Umbilical cord (tissue), 2 donors: ENCODE measurements around the gene AP1B1. TPM values are rescaled to one million over a fixed set of nuclear protein-coding genes. Genes with fewer than 3 reads are reported as not detected.
A peak's percentile ranks its signal among the peaks of the same experiment; 100 is the strongest.
"Not testable (repeated sequence)": the region's sequence is repeated elsewhere in the genome, so short reads cannot be mapped to it uniquely, and the experiment has no call there.

Experiments used
- DNase-seq: peaks from one replicate; pipeline ENCODE4 v3.0.0-alpha.2; 2015; ENCODE audit warnings: low spot score
- total RNA-seq: library from RNA; depleted of rRNA; stranded (reverse); fragments of >200 nt; gene quantifications from one replicate; pipeline ENCODE4 v1.2.3, GENCODE V29; 2014; ENCODE audit warnings: low replicate concordance; ENCODE audit not compliant: insufficient read depth

The AP1B1 gene
- total RNA-seq, 1 donor from 2014 or later: 30.8 TPM

GRCh38 chr22:29386708-29387107 is 1.7 kb downstream of the AP1B1 start:
- no peak for DNase-seq

- peak; percentile 54 for DNase-seq
These were observed 2.6 kb downstream of the AP1B1 start for GRCh38 chr22:29385748-29386147.

- DNase-seq: no peak
These were observed 3.1 kb downstream of the AP1B1 start for GRCh38 chr22:29385151-29385704.

- no peak for DNase-seq
These were observed 4.6 kb downstream of the AP1B1 start for GRCh38 chr22:29383740-29384139.

- DNase-seq: no peak
These were observed 5.6 kb downstream of the AP1B1 start for GRCh38 chr22:29382580-29383302.

- no peak for DNase-seq
These were observed 7.5 kb downstream of the AP1B1 start for GRCh38 chr22:29380856-29381255.

- DNase-seq: no peak
These were observed 8.2 kb downstream of the AP1B1 start for GRCh38 chr22:29380032-29380781.

- DNase-seq: no peak
These were observed 9.1 kb downstream of the AP1B1 start for GRCh38 chr22:29379258-29379657.

GRCh38 chr22:29377979-29378378 is 10.4 kb downstream of the AP1B1 start:
- DNase-seq: peak; percentile 43

GRCh38 chr22:29376705-29377104 is 11.7 kb downstream of the AP1B1 start:
- not testable (repeated sequence) for DNase-seq

GRCh38 chr22:29375398-29376076 is 12.8 kb downstream of the AP1B1 start:
- DNase-seq: no peak

GRCh38 chr22:29374806-29375205 is 13.6 kb downstream of the AP1B1 start:
- DNase-seq: not testable (repeated sequence)

- DNase-seq: no peak
These were observed 14.0 kb downstream of the AP1B1 start for GRCh38 chr22:29374401-29374800.

- no peak for DNase-seq
These were observed 17.8 kb downstream of the AP1B1 start for GRCh38 chr22:29370537-29370936.

GRCh38 chr22:29369460-29369859 is 18.9 kb downstream of the AP1B1 start:
- DNase-seq: peak; percentile 48

GRCh38 chr22:29359469-29359868 is 28.9 kb downstream of the AP1B1 start:
- DNase-seq: peak; percentile 77

GRCh38 chr22:29357193-29357890 is 31.0 kb downstream of the AP1B1 start:
- DNase-seq: not testable (repeated sequence)

GRCh38 chr22:29353860-29354259 is 34.5 kb downstream of the AP1B1 start:
- no peak for DNase-seq

GRCh38 chr22:29353286-29353685 is 35.1 kb downstream of the AP1B1 start:
- DNase-seq: peak; percentile 42

GRCh38 chr22:29352778-29353177 is 35.6 kb downstream of the AP1B1 start:
- DNase-seq: no peak

GRCh38 chr22:29351891-29352290 is 36.5 kb downstream of the AP1B1 start:
- no peak for DNase-seq

- DNase-seq: no peak
These were observed 37.3 kb downstream of the AP1B1 start for GRCh38 chr22:29351042-29351441.
